CD1c-positive myeloid dendritic cell (primary cell): Measurements from ENCODE around the gene CDK6.

ENCODE experiments used
- DNase-seq: peaks from one replicate; pipeline ENCODE4 v3.0.0-alpha.2; 2016; ENCODE audit errors: extremely low spot score

Gene CDK6

DNA sequence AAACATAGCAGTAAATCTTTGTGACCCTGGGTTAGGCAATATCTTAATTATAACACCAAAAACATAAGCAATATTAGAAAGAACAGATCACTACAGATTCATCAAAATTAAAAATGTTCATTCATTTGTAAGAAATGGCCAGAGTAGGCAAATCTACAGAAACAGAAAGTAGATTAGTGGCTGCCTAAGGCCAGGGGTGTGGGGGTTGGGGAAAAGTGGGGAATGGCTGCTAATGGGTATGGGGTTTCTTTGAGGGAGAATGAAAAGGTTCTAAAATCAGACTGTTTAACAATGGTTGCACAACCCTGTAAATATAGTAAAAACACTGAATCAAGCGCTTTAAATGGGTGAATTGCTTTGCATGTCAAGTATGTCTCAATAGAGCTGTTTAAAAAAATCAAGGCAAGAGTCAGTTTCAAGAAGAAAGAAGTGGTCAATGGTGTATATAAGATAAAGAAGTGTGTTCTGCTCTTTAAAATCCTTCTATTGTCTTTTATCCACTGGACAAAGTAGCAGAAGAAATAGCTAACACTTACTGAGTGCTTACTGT is 42.6 kb downstream of the CDK6 start:
- DNase-seq, result no peak

DNA sequence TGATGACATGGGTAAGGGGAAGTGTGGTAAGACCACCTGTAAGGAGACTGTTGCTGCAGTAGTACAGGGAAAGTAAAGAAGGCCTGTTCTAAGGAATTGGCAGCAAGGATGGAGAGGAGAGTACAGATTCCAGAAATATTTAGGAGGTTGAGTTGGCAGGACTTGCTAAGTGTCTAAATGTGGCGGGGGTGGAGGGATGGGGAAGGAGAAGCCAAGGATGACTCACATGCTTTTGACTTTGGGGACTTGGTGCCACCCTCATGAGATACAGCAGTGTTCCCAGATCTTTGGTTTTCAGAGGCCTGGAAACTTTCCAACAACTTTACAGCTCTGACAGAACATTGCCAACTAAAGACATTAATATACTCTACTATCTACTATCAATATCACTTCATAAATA is 45.4 kb downstream of the CDK6 start:
- DNase-seq, result no peak

DNA sequence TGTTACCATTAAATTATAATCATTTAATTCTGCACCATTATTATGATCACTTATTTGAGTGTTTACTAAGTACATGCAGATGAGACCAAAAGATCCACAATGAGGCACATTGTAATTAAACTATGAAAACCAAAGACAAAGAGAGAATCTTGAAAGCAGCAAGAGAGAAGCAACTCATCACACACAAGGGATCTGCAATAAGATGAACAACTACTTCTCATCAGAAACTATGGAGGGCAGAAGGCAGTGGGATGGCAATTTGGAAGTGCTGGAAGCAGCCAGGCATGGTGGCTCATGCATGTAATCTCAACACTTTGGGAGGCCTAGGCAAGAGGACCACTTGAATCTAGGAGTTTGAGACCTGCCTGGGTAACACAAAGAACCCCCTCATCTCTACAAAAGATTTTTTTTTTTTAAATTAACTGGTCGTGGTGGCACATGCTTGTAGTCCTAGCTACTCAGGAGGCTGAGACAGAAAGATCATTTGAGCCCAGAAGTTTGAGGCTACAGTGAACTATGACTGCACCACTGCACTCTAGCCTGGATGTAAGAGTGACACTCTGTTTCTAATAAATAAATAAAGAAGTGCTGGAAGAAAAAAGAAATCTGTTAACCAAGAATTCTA is 47.7 kb downstream of the CDK6 start:
- no peak for DNase-seq

DNA sequence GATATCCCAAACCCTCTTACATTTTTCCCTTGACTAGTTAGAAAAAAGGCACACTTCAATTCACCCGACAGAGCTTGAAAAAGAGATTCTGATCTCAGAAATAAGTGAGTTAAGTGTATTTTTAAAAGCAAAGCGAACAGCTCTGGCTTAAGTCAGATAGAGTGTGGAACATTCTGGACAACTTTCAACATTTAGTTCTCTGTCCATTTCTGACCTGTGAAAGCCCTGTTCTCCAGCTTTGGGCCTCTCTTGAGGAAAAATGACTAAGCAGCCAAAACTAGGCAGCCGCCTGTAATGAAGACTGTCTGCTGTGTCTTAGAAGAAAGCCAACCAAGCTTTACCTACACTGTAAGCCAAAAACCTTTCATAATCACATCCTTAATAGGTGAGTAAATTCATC is 50.5 kb downstream of the CDK6 start:
- DNase-seq, result no peak

DNA sequence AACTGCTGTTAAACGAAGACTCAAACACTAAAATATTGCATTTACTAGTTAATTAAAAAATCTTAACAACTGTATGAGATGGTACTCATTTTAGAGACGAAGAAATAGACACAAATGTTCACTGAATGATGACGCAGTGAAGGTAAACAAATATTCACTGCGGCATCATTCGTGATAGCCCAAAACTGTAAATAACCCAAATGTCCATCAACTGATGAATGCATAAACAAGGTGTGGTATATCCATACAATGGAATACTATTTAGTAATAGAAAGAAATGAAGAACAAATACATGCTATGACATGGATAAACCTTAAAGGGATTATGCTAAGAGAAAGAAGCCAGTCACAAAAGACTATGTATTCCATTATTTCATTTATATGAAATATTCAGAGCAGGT is 51.4 kb downstream of the CDK6 start:
- no peak for DNase-seq

DNA sequence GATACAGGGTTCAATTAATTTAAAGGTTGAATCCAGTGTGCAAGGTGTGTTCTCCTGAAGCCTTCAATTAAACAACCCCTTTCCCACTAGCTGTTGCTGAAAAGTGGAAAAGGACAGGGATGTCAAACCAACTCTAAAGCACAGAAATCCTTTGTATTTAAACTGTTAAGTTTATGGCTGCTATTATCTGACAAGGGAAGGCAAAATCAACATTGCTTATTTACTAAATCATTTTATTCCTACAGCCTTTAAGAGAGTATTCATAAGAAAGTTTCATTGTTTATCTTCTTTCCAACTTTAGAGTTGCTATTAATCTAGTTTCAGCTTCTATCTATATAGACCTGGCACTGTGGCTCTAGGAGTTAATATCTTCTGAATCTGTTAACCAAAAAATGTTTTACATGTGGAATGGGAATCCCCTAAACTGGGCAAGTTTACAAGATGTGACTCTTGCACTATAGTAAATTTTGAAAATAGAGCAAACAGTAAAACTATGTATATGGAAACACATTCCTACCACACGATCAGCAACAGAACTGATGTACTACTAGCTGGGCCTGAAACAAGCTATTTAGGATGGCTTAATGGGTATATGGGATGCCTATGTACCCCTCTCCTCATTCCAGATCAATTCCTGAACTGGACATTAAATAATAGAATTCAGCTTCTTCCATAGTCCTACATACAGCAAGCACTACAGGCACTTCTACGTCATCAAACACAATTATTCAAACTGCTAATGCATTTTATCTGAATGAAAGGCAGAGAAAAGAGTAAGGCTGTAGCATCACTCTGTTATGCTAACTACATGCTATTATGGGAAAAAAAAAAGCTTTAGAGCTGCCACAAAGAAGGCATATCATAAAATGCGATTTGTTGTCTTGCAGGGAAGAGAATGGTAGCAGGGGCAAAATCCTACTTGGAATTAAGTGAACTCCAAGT is 52.8 kb downstream of the CDK6 start:
- no peak for DNase-seq

DNA sequence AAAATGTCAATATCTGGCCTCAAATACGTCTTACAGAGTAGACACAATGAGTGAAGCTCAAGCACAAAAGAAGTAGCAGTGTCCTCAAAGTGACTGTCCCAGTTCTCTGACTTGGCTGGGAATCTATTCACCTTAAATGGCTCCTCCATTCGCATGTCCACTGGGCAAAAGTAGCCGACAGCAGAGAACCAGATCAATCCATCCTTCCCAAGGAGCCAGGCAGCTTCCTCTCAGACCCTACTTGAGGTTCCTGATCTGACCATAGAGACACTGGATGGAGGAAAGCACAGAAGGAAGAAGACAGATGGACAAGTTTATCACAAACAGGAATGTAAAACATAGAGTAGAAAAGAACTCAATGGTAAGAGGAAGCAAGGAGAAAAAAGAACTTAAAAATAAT is 53.5 kb downstream of the CDK6 start:
- DNase-seq, result no peak

DNA sequence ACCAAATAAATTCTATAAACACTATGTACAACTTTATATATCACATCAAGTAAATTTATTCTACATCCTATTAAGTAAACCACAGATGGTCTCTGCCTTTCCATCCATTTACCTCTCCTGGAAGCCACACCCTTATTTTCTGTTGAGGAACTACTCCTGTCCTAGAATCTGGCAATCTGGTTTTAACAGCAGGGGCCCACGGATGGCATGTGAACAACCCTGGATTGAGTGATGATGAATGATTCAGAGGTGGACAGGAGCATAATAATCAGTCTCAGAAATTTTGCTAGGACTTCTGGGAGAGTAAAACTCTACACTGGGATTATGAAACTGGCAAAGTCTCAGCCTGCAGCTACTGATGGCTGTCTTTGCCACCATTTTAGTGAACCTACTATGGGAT is 54.1 kb downstream of the CDK6 start:
- DNase-seq, result no peak

DNA sequence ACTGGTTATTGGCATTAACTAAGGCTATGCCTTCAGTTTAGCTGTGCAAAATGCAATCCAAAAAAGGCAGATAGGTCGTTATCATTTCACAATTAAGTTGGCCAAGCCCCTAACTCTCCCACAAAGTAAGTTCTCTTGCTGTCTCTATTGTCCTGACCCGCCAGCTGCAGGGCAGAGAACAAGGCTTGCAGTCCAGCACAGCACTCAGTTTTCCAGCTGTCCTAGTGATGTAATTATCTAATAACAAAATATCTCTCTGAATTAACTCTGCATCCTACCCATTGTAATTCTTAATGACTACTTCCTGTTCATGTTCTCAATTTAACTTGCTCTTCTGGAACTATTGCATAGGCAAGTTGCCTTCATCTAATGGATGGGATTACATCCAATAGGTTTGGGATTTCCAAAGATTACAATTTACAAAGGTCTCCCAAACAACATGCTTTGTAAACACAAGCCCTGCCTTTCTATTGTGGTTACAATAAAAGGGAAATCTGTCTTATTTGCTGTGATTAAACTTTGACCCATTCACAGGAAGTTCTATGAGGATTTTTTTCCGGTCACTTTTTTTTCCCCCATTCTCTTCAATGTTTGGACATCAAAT is 55.2 kb downstream of the CDK6 start:
- DNase-seq, result no peak

DNA sequence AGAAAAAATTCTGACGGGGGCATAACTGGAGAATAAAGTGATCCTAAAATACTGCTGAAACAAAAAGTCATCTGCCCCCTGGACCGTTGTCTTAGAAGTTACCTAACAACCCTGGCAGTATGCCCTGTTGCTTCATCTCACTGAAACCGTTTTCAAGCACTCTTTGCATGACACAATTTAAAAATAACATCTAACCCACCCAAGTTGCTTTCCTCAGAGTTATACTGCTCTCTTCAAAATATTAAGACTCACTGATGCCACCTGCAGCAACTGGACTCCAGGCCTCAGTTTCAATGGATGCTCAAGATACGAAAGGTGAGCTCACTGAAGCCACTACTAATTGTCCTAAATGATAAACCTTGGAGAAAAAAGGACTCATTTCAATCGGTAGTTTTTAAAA is 57.4 kb downstream of the CDK6 start:
- DNase-seq, result no peak

DNA sequence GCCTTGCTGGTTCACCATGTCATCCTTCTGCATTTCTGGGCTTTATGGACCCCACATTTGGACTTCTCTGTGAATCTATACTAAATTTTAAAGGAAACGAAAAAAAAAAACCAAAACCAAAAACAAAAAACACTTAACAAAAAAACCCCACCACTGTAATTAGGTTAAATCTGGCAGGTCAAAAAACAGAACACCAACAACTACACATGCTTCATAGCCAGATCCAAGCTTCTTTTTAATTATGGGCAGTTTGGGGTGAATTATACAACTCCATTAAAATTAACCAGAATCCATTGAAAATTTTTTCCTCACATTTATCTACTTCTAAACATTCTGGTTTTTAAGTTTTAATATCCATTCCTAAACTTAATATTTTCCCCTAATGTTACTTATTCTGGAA is 58.4 kb downstream of the CDK6 start:
- DNase-seq, result no peak

DNA sequence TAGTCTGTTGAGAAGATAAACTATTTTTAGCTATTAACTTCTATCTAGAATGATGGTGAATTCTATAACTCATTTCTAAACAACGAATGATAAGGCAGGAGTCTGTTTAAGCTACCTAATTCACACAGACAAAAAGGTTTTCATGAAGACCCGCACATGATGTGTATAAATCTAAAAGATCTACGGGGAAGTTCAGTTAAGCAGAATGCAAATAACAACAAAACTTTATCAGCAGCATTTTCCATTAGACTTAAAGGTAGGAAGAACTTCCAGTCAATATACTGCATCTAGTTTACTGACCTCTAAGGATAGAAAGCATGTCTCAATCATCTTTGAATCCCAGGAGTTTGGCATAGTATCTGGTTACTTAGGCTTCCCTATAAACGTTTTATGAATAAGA is 62.6 kb downstream of the CDK6 start:
- DNase-seq, result no peak

DNA sequence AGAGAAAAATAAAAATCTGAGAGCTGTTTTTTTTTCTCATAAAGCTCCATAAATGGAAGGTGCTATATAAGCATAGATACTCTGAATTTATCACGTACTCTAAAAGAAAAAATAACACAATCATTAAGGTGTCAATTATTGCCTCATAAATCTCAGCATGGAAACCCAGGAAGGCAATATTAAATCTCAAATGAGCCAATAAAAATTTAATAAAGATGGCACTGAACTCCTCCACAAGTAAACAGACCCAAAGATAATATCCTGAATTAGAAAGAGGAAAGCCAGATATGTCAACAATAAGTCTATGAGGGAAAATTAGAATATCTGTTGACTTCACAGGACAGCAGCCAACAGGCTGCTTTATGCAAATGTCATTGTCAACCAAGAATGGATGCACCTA is 66.5 kb downstream of the CDK6 start:
- DNase-seq, result no peak

DNA sequence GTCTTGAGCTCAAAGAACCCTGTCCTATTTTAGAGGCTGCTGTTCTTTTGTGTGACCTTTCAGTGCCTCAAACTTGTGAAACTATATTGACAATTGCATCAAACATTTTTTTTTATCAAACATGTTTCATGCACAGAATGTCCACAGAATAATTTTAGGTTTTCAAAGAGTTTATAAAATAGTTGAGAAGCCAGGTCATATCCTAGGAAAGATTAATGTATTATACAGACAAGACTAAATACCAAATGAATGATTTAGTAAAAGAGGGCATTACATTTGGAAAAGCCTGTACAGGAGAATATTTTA is 67.0 kb downstream of the CDK6 start:
- no peak for DNase-seq

DNA sequence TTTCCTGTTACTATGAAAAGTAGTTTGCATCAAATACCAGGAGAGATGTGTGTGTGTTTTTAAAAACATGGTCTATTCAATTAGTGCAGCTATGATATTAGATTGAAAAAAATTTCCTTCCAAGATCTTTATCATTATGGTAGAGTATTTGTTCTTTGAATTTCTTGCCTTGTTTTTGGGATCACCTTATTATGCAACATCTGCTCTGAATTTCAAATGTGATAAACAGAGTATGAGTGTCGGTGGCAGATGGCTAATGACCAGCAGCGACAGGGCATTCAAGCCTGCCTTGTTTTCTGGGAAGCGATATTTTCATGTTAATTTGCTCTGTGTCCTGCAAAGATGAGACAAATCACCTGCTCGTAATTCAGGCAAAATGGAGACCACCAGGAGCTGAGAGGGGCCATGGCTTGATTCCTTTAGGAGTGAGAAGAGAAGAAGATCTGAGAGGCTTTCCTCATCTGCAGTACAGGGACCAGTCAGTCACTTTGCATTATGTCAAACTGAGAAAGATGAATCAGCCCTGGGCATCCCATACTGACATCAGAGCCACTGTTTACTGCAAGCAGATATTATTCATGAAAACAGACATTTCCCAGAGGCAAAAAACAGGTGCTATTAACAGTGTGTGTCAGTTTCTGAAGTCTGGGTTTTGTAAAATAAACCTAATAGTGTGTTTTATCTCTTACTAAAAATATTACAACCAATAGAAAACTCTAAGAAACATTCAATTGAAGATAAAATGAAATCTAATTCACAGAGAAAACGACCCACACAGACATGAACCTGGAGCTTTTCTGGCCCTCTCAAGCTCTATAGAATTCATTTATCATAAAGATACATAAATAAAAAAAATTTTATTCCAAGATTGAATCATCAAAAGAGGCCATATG is 67.6 kb downstream of the CDK6 start:
- no peak for DNase-seq

DNA sequence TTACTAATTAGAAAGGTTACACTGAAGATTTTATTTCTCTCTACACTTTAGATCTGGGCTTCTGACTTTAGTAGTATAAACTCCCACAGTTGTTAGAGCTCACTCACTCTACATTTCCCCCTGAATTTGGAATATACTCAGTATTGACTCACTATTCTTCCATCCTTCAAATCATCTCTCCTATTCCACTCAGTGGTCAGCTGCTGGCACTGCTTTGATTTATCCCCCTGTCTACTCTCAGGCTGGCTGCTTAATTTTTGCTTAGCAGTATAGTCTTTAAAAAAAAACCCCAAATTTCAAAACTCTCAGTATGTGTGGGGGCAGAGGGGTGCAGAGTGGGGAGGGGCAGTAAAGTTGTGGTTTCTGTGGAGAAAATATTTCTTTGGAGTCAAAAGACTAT is 68.9 kb downstream of the CDK6 start:
- DNase-seq, result no peak

DNA sequence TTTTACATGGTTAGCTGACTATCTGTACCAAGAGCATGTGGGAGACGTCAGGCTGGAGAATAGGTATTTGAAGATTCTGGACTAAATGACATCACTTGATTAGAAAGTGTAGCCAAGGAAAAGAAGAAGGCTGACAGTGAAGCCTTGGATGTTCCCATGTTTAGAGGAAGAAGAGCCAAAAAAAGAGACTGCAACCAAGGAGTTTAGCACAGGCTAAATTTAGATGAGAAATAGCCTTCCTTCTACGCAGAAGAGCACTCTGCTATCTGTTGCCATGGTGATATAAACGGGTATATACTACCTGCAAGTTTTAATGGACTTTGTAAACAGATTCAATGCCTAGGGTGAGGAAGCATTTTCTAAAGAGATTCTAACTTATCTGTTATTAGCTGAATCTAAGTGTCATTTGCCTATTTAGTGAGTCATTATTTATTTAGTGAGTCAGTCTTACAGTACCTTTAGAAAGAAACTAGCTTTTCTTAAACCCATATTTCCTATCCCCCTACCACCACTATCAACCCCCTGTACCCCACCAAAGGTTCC is 69.8 kb downstream of the CDK6 start:
- no peak for DNase-seq

DNA sequence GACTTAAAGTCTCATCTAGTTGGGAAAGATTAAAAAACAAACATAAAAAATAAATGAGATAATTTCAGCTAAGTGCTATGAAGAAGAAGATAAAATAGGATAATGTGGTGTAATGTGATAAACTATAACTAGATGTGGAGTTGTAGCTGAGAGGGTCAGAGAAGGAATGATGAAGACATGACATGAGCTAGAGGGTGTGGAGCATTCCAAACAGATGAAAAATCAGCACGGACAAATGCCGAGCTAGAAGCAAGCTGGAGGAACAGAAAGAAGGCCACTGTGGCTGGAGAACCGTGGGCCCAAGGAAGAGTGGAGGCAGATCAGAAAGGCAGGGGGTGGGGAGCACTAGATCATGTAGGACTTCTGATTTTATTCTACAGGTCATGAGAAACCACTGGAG is 70.6 kb downstream of the CDK6 start:
- no peak for DNase-seq

DNA sequence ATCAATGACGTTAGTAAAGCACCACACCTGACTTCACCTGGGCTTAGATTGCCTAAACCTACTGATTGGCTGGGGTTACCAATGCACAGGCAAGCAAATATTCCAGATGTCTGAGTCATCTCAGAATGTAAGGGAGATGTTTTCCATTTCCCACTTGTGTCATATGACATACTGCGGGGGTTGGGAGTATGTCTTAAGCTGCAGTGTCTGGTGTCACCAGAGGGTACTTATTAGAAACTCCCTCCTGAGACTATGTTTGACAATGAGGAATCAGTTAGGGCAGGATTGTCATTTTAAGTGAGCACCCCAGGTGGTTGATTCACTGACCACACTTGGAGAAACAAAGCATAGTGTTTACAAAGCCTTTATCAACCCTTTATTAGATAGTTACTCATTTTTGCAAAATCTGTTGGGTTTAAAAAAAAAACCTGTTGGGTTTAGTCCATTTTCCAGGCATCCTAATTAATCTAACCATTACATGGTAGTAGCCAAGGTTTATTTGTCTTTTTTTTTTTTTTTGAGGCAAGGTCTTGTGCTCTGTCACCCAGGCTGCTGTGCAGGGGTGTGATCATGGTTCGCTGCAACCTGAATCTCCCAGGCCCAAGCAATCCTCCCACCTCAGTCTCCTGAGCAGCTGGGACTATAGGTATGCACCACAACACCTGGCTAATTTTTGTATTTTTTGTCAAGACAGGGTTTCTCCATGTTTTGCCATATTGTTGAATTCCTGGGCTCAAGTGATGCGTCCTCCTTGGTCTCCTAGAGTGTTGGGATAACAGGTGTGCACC is 72.5 kb downstream of the CDK6 start:
- peak; percentile 43 for DNase-seq

DNA sequence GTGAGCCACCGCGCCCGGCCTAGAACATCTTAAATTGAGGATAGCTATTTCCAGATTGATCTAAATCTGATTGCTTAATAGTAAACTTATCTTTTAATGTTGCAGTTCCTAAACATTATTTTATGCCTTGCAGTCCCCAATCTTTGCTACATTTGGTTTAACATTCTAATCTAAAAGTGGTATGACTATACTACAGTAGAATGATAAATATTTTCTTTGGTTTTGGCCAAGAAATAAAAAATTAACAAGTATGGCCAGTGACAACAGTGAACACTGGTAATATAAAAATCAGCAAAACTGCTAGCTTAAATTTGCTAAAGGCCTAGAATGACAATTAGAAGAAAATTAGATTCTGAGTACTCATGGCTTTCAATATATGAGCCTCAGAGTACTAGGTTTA is 73.5 kb downstream of the CDK6 start:
- DNase-seq, result no peak
